Prostate gland (tissue), 2 donors: ENCODE data around the gene SLC6A3. TPM values are rescaled to one million over a fixed set of nuclear protein-coding genes. Genes with fewer than 3 reads are reported as not detected.
A peak's percentile ranks its signal among the peaks of the same experiment; 100 is the strongest.

Experiments used
- DNase-seq: peaks from one replicate; pipeline ENCODE4 v3.0.0-alpha.2; 2019; ENCODE audit warnings: low spot score
- H3K27ac ChIP-seq, 2 donors: fragments of 200-600 bp; sonication (generic); 2 replicates each; pipeline ENCODE4 v1.5.1; 2017 to 2019
- H3K27me3 ChIP-seq: fragments of 200-600 bp; sonication (generic); replicated peaks from 2 replicates; pipeline ENCODE4 v1.5.1; 2019; ENCODE audit not compliant: insufficient read depth
- H3K36me3 ChIP-seq, 2 donors: fragments of 200-600 bp; sonication (generic); 1 replicate in 1 of 2; 2 replicates in 1 of 2; pipeline versions ENCODE4 v1.5.1 to v1.8.1; 2017 to 2019
- H3K4me1 ChIP-seq: fragments of 200-600 bp; sonication (generic); replicated peaks from 2 replicates; pipeline ENCODE4 v1.5.1; 2019
- H3K4me3 ChIP-seq, 2 donors: fragments of 200-600 bp; sonication (generic); 2 replicates each; pipeline ENCODE4 v1.5.1; 2017 to 2019
- H3K9me3 ChIP-seq: fragments of 200-600 bp; sonication (generic); 2 replicates; pipeline ENCODE4 v1.5.1; 2017
- CTCF ChIP-seq, 4 experiments: fragments of 200-600 bp in 2 of 4; fragments of 450-650 bp in 2 of 4; sonication (generic) in 2 of 4; IDR thresholded peaks; 1 replicate in 3 of 4; 2 replicates in 1 of 4; pipeline ENCODE4 v1.5.1; 2016 to 2019; ENCODE audit warnings: antibody characterized with exemption in 4 of 4, mild to moderate bottlenecking in 2 of 4, moderate library complexity in 2 of 4
- POLR2A ChIP-seq: fragments of 450-650 bp; IDR thresholded peaks from one replicate; pipeline ENCODE4 v1.6.1; 2016; ENCODE audit warnings: antibody characterized with exemption, mild to moderate bottlenecking
- POLR2AphosphoS5 ChIP-seq: sonication (generic); formaldehyde crosslinking; IDR thresholded peaks from one replicate; pipeline ENCODE4 v1.6.1; 2017; ENCODE audit warnings: antibody characterized with exemption
- WGBS: methylation state at CpG from one replicate; pipeline ENCODE4 v1.1.5; 2018; 5-methylcytosine and 5-hydroxymethylcytosine counted together
- intact Hi-C: fragments of 100-400 bp; cut with DNase I; formaldehyde crosslinking; loops from one replicate; pipeline ENCODE4 v1.14.2; 2022
- total RNA-seq, 2 donors: library from RNA; depleted of rRNA; stranded (reverse); fragments of >200 nt; gene quantifications; one replicate each; pipeline ENCODE4 v1.1.0, GENCODE V29; 2016

Gene SLC6A3
- total RNA-seq, 2 donors from 2014 or later: 4.6 TPM; not detected in 1

DNA sequence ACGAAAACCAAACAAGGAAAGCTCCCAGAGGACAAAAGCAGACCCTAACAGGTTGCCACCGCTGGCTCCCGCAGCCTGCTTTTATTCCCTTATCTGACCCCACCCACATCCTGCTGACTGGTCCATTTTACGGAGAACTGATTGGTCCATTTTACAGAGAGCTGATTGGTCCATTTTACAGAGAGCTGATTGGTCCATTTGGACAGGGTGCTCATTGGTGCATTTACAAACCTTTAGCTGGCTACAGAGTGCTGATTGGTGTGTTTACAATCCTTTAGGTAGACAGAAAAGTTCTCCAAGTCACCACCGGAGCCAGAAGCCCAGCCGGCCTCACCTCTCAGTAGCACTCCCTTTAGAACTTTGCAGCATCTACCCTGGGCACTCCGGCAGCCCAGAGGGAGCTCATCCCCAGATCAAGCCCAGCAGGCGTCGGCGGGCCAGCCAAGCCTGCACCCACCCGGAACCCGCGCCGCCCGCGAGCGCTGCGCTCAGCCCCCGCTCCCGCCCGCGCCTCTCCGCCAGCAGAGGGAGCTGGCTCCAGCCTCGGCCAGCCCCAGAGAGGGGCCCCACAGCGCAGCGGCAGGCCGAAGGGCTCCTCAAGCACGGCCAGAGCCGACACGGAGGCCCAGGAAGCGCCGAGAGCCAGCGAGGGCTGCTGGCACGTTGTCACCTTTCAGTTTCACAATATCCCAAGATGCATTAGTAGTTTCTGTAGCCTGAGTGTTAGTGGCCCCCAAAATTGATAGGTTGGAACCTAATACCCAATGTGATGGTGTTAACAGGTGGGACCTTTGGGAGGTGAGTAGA lies 65.0 kb downstream of the SLC6A3 start:
- Histone ChIP-seq H3K4me3 (peak overlapping the region in 1 of 2 donors; percentile 10), H3K27ac (no peak overlapping the region), H3K4me1 (peaks cover 6% of the 10 kb centered on the region), H3K27me3 (no peaks in the 10 kb centered on the region), H3K9me3 (no peaks in the 10 kb centered on the region), H3K36me3 (no peaks in the 10 kb centered on the region)
- WGBS: 32% methylated on average over 33 of the region's 34 CpGs
- intact Hi-C loops: loop anchor here (10.0 kb wide), 1 partner anchor 265 kb away; no protein-coding TSS in a partner anchor
- peak; percentile 15 for DNase-seq
- no peak for TF ChIP-seq POLR2AphosphoS5
- no peak for TF ChIP-seq POLR2A
- TF ChIP-seq CTCF (IDR thresholded peaks at IDR 0.05): peak; percentile 16 to 84 (median 64)

DNA sequence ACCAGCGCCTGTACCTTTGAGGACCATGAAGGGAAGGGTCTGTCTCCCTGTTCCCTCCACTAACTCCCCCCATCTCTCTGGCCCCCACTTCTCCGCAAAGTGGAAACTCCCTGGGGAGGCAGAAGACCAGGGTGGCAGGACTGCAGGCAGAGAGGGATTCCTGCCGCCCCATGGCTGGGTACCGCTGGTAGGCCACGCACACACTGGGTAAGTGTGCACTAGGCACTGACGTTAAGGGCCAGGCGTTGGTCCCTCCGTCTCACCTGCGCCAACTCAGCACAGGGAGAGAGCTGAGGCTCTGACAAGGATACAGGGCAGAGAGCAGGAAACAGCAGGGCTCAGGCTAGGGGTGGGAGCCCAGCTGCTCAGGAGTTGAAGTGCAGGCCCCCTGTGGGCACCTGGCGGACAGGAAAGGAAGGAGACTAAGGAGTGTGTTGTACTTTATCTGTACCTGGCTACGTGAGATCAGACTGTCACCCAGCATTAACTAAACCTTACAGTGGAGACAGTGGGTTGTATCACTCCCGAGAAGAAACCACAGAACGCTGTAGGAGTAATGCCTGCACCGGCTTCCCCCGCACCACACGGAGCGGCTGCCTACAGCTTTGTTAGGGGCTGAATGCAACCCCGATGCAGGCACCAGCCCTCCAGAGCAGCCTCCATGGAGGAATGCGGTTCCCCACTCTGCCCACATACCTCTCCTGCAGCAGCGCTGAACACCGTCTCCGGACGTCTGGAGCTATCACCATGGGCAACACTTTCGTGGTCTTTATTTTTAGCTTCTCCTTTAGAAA lies 66.2 kb downstream of the SLC6A3 start:
- no peak for DNase-seq
- no peaks in the 10 kb centered on the region for H3K9me3 ChIP-seq
- no peak for TF ChIP-seq POLR2A
- TF ChIP-seq POLR2AphosphoS5: no peak
- no peak for TF ChIP-seq CTCF (IDR thresholded peaks at IDR 0.05)
- intact Hi-C loops: no loop called here
- H3K4me1 ChIP-seq: peaks cover 6% of the 10 kb centered on the region
- no peak overlapping the region for H3K27ac ChIP-seq
- no peaks in the 10 kb centered on the region for H3K36me3 ChIP-seq
- no peak overlapping the region for H3K4me3 ChIP-seq
- no peaks in the 10 kb centered on the region for H3K27me3 ChIP-seq
- 94% methylated on average over 24 of the region's 24 CpGs for WGBS

DNA sequence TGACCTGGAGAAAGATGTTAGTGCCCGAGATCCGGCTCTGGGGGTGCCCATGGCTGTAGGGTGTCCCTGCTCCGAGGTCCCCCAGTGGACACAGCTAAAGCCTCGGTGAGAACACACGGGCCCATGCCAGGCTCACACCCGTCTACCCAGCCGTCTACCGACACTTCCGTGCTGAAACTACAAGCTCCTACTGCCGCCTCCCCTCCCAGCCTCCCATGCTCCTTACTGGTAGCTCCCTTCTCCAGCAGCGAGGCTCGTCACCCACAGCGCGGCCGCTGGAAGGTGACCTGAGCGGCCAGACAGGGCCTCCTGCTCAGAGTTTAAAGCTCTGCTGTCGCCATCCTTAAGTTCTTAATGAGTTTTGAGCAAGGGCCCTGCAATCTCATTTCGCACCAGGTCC lies 67.1 kb downstream of the SLC6A3 start:
- H3K27me3 ChIP-seq: no peaks in the 10 kb centered on the region
- H3K4me3 ChIP-seq: no peak overlapping the region
- WGBS: 96% methylated on average over 18 of the region's 18 CpGs
- no peaks in the 10 kb centered on the region for H3K36me3 ChIP-seq
- no peak for DNase-seq
- intact Hi-C loops: no loop called here
- H3K9me3 ChIP-seq: no peaks in the 10 kb centered on the region
- peaks cover 6% of the 10 kb centered on the region for H3K4me1 ChIP-seq
- TF ChIP-seq CTCF (IDR thresholded peaks at IDR 0.05) (no peak), POLR2AphosphoS5 (no peak), POLR2A (no peak)
- no peak overlapping the region for H3K27ac ChIP-seq

- whole genome bisulfite sequencing: 73% methylated on average over 3 of the region's 3 CpGs
- H3K36me3 ChIP-seq: no peaks in the 10 kb centered on the region
- DNase-seq: no peak
- peaks cover 6% of the 10 kb centered on the region for H3K4me1 ChIP-seq
- no peaks in the 10 kb centered on the region for H3K27me3 ChIP-seq
- TF ChIP-seq POLR2A (no peak), CTCF (IDR thresholded peaks at IDR 0.05) (no peak), POLR2AphosphoS5 (no peak)
- H3K4me3 ChIP-seq: no peak overlapping the region
- H3K27ac ChIP-seq: no peak overlapping the region
- intact Hi-C loops: no loop called here
- H3K9me3 ChIP-seq: no peaks in the 10 kb centered on the region
Measured at GRCh38 chr5:1376981-1377380, 68.3 kb downstream of the SLC6A3 start.
